K562 (cell line): ENCODE results near the gene TMEM30A.

Experiments
- HNRNPUL1 ChIP-seq: fragments of 200-400 bp; formaldehyde crosslinking; IDR thresholded peaks from 2 replicates; pipeline ENCODE4 v1.6.1; 2017; ENCODE audit warnings: low read length
- NCOR1 ChIP-seq: fragments of 450-650 bp; IDR thresholded peaks from 2 replicates; pipeline ENCODE4 v1.6.1; 2016; ENCODE audit warnings: mild to moderate bottlenecking, moderate library complexity
- PHF8 ChIP-seq: fragments of 200-600 bp; sonication (generic); IDR thresholded peaks from 2 replicates; pipeline ENCODE4 v1.6.1; 2012; ENCODE audit warnings: mixed run types, mild to moderate bottlenecking, inconsistent platforms, low read length, moderate library complexity, borderline replicate concordance
- POLR2A ChIP-seq: fragments of 450-650 bp; conservative IDR thresholded peaks from 2 replicates; pipeline ENCODE4 v1.6.1; 2016
- RAD21 ChIP-seq, 2 experiments: fragments of 250-450 bp in 1 of 2; fragments of 450-650 bp in 1 of 2; sonication (Bioruptor Pico) in 1 of 2; formaldehyde crosslinking in 1 of 2; IDR thresholded peaks in 1 of 2; conservative IDR thresholded peaks in 1 of 2; 2 replicates each; pipeline versions ENCODE4 v1.4.0 to v1.8.0; 2020 to 2022; ENCODE audit warnings: mild to moderate bottlenecking in 2 of 2, moderate library complexity in 1 of 2
- SPI1 ChIP-seq: IDR thresholded peaks from 2 replicates; pipeline ENCODE4 v1.6.1; 2011; ENCODE audit warnings: low read depth, low read length, control low read depth, borderline replicate concordance
- TBL1XR1 ChIP-seq, 2 experiments: IDR thresholded peaks; 2 replicates each; pipeline ENCODE4 v1.6.1; 2012; ENCODE audit warnings: improper control_type of control experiment in 2 of 2, low read length in 2 of 2, mild to moderate bottlenecking in 1 of 2
- TEAD4 ChIP-seq, 2 experiments: sonication (generic) in 1 of 2; formaldehyde crosslinking in 1 of 2; IDR thresholded peaks; 2 replicates each; pipeline versions ENCODE4 v1.6.1 to v1.8.0; 2012 to 2022; ENCODE audit warnings: borderline replicate concordance in 1 of 2, inconsistent platforms in 1 of 2, low read length in 1 of 2, mild to moderate bottlenecking in 1 of 2, missing genetic modification reagents in 1 of 2
- ZNF24 ChIP-seq: fragments of 450-650 bp; IDR thresholded peaks from 2 replicates; pipeline ENCODE4 v1.6.1; 2016
- TF ChIP-seq, protein P1 (sequence below), 3 experiments: IDR thresholded peaks in 2 of 3; conservative IDR thresholded peaks in 1 of 3; 2 replicates each; pipeline ENCODE4 v1.5.1; 2011 to 2012; ENCODE audit warnings: low read length in 3 of 3, mild to moderate bottlenecking in 3 of 3, control low read depth in 2 of 3, improper control_type of control experiment in 1 of 3, inconsistent platforms in 1 of 3, low read depth in 1 of 3, mixed read lengths in 1 of 3, moderate library complexity in 1 of 3; ENCODE audit not compliant: insufficient read depth in 2 of 3
- TF ChIP-seq, protein P2 (sequence below): sonication (generic); formaldehyde crosslinking; IDR thresholded peaks from 2 replicates; pipeline ENCODE4 v1.8.1; 2022; ENCODE audit warnings: missing genetic modification reagents
- TF ChIP-seq, protein P3 (sequence below): sonication (generic); formaldehyde crosslinking; IDR thresholded peaks from 2 replicates; pipeline ENCODE4 v1.8.0; 2023; ENCODE audit warnings: mild to moderate bottlenecking, missing genetic modification reagents

DNA sequence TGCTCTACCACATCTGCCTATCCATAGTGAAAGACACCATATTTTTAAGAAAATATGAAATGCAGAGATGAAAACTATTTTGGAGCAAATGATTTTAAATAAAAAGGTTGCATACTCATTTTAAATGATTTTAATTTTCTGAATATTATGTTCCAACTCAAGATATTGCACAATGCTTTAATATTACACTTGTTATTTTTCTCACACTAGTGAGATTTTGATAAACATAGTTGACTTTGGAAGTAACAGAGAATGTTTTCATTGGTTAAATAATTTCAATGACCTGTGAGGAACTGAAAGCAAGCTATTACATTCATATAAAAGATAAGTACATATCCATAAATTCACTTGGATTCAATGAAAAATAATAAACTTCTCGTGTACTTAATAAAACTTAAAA lies 7.2 kb upstream of the TMEM30A start:
- TF ChIP-seq TBL1XR1 (IDR thresholded peaks at IDR 0.05; ENCODE audit: low read length in 2 of 2), result no peak
- TF ChIP-seq, protein P1, sequence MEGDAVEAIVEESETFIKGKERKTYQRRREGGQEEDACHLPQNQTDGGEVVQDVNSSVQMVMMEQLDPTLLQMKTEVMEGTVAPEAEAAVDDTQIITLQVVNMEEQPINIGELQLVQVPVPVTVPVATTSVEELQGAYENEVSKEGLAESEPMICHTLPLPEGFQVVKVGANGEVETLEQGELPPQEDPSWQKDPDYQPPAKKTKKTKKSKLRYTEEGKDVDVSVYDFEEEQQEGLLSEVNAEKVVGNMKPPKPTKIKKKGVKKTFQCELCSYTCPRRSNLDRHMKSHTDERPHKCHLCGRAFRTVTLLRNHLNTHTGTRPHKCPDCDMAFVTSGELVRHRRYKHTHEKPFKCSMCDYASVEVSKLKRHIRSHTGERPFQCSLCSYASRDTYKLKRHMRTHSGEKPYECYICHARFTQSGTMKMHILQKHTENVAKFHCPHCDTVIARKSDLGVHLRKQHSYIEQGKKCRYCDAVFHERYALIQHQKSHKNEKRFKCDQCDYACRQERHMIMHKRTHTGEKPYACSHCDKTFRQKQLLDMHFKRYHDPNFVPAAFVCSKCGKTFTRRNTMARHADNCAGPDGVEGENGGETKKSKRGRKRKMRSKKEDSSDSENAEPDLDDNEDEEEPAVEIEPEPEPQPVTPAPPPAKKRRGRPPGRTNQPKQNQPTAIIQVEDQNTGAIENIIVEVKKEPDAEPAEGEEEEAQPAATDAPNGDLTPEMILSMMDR (IDR thresholded peaks at IDR 0.05 in 2 of 3, conservative IDR thresholded peaks at IDR 0.05 in 1 of 3; ENCODE audit: insufficient read depth in 2 of 3, low read depth in 1 of 3, low read length in 3 of 3), result no peak
- TF ChIP-seq PHF8, result no peak
- TF ChIP-seq, protein P2, sequence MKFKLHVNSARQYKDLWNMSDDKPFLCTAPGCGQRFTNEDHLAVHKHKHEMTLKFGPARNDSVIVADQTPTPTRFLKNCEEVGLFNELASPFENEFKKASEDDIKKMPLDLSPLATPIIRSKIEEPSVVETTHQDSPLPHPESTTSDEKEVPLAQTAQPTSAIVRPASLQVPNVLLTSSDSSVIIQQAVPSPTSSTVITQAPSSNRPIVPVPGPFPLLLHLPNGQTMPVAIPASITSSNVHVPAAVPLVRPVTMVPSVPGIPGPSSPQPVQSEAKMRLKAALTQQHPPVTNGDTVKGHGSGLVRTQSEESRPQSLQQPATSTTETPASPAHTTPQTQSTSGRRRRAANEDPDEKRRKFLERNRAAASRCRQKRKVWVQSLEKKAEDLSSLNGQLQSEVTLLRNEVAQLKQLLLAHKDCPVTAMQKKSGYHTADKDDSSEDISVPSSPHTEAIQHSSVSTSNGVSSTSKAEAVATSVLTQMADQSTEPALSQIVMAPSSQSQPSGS, result no peak
- TF ChIP-seq, protein P3, sequence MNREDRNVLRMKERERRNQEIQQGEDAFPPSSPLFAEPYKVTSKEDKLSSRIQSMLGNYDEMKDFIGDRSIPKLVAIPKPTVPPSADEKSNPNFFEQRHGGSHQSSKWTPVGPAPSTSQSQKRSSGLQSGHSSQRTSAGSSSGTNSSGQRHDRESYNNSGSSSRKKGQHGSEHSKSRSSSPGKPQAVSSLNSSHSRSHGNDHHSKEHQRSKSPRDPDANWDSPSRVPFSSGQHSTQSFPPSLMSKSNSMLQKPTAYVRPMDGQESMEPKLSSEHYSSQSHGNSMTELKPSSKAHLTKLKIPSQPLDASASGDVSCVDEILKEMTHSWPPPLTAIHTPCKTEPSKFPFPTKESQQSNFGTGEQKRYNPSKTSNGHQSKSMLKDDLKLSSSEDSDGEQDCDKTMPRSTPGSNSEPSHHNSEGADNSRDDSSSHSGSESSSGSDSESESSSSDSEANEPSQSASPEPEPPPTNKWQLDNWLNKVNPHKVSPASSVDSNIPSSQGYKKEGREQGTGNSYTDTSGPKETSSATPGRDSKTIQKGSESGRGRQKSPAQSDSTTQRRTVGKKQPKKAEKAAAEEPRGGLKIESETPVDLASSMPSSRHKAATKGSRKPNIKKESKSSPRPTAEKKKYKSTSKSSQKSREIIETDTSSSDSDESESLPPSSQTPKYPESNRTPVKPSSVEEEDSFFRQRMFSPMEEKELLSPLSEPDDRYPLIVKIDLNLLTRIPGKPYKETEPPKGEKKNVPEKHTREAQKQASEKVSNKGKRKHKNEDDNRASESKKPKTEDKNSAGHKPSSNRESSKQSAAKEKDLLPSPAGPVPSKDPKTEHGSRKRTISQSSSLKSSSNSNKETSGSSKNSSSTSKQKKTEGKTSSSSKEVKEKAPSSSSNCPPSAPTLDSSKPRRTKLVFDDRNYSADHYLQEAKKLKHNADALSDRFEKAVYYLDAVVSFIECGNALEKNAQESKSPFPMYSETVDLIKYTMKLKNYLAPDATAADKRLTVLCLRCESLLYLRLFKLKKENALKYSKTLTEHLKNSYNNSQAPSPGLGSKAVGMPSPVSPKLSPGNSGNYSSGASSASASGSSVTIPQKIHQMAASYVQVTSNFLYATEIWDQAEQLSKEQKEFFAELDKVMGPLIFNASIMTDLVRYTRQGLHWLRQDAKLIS (CRISPR knock-in tag), result no peak
- no peak for TF ChIP-seq POLR2A
- no peak for TF ChIP-seq SPI1
- no peak for TF ChIP-seq RAD21 (CRISPR knock-in tag; conservative IDR thresholded peaks at IDR 0.05 in 1 of 2, IDR thresholded peaks at IDR 0.05 in 1 of 2)
- no peak for TF ChIP-seq NCOR1
- no peak for TF ChIP-seq HNRNPUL1
- TF ChIP-seq TEAD4 (IDR thresholded peaks at IDR 0.05; ENCODE audit: low read length), result no peak
- no peak for TF ChIP-seq TEAD4 (CRISPR knock-in tag; IDR thresholded peaks at IDR 0.05; ENCODE audit: borderline replicate concordance)
- no peak for TF ChIP-seq ZNF24
